GM18502 (cell line): Measurements from ENCODE around the gene CMTM7.
"Not testable (repeated sequence)": the region's sequence is repeated elsewhere in the genome, so short reads cannot be mapped to it uniquely, and the experiment has no call there.

ENCODE experiments used
- ATAC-seq: cut with Tn5 transposase; IDR thresholded peaks from one replicate; pipeline ENCODE4 v1.9.1; 2021; ENCODE audit warnings: mild to moderate bottlenecking; ENCODE audit not compliant: unreplicated experiment, poor library complexity

CMTM7 gene

DNA sequence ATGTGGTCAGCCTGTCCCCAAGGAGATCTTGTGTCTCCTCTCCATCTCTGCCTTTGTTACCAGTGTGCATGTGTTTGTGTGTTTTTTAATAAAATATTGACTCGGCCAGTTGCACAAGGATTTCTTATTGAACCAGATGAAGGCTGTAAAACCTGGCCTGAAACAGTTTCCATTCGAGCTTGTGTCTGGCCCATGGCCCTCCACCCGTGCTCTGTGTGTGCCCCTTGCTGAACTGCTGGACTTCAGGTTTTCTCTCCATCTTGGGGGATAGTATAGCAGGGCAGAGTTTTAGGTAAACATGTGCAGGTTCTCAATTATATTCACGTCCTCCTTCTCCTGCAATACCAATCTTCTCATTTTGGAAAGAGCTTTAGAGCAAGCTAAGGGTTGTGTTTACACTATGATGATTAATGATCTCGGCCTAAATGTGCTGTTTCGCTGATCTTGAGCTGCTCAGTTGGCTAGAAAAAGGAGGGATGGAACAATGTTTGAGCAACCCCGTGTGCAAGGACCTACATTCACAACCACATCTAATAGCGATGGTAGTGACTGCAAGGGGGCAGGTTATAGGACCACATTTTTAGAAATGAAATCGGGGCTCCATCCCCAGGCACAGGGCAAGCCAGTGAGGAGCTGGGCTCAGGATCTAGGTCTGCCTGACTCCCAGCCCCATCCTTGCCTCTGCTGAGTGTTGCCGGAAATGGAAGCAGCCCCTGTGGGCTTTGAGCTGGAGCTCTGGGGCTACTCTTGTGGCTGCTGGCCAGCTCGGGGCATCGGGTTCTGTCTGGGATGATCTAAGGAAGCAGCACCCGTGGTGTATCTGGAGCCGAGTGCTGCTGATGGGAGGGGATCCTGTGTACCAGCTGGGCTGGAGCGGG, 63.3 kb downstream of the CMTM7 start:
- ATAC-seq, result no peak

DNA sequence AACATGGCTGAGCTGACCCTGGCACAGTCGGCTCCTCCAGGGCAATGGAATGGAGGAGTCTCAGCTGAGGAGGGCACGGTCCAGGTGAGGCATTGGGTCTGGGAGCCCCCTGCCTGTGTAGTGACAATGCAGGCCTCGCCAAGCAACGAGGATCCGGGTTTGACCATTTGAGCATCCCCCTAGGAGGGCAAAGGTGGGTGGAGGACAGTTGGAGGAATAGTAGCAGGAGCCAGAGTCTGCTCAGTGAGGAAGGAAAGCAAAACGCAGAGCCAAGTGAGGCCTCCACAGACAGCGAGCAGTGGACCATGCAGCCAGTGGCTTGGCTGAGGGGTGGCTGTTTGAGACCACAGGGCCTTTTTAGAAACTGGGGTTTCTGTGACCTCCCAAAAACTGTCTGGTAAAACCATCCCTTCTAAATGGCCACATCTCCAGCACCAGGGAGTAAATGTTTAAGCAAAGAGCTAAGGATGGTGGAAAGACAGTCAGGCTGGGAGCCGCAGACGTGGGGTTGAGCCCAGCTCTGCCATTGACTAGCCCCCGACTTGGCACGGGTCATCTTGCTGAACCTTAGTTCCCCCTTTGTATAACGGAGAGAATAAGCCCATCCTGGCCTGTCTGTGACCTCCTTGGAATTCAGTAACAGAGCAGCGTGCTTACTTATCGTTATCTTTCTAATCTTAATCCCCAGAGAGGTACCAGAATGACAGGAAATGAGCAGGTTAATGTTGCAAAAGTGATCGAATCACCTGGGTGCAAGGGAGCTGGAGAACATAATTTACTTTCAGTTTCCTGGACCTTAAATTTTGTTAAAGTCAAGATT, 64.2 kb downstream of the CMTM7 start:
- ATAC-seq, result no peak

DNA sequence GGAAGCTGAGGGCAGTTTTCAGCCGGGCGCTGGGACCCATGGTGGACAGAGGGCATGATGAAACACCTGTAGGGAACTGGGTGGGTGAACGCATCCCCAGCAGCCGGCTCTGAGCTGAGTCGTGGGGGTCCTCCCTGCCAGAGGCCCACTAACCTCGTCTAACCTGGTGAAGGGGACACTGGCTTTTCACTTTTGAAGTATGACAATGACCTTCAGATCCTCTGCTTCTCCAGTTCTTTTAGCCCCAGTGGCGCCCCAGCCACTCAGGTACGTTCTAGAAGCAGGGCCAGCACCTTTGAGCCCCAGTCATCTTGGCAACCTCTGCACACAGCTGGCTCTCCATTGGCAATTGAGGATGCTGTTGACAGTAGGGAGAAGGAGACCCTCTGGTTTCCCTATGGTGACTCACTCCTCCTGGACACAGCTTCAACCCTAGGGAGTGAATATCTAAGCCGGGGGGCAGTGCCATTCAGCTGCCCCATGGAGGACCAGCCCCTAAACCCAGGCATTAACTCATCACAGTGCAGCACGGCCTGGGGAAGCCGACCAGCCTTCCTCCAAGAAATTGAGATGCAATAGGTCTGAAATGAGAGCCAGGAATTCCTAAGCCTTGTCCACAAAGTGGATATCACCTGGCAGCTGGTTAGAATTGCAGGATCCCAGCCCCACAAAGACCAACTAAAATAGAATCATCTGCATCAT, 64.9 kb downstream of the CMTM7 start:
- no peak for ATAC-seq

GRCh38 chr3:32457971-32458471, 66.4 kb downstream of the CMTM7 start:
- no peak for ATAC-seq

DNA sequence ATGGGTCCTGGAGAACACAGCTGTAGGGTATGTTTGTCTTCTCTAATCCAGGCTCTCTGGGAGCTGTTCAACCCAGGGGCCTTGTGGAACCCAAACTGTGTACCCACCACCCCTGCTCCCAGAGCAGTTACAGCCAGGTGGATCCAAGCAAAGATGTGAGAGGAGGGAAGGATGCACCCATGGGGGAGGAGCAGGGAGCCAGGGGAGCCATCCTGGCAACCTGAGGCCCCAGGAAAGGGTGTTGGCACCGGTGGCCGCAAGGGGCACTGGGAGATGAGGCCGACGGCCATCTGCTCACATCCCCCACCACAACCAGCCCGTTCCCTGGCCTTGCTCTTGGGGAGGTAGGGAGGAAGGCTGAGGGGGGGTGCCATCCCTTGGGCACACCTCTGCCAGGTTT, 67.8 kb downstream of the CMTM7 start:
- no peak for ATAC-seq

DNA sequence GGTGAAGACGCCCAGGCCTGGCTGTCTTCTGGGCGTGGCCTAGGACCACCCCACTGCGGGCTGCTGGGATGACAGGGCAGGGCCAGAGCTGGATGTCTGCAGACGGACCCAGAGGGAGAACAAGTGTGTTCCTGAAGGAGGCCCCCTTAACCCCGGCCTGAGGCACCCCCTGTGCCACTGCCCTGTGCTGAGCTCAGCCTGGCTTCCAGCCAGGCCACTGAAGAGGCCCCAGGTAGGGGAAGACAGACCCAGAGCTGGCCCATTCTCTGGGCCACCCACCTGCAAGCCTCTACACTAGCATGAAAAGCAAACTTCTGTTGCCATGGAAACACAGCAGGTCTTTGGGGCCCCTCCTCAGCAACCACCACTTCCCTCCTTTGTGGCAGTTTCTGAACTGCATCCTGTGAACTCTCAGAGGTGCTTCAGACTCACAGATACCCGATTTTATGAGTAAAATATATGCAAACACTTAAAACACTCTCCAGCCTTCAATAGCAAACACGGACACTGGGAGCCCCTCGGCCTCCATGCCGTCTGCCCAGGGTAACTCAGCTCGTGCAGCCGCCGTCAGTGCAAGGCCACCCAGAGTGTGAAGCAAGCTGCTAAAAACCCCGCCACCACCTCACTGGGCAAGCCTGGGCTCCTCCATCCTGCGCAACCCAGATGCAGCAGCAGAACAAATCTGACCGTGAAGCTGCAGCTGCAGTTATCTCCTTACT, 68.5 kb downstream of the CMTM7 start:
- peak; percentile 85 for ATAC-seq

- ATAC-seq, result not testable (repeated sequence)
These were observed 69.3 kb downstream of the CMTM7 start for GRCh38 chr3:32460817-32461496.

GRCh38 chr3:32462191-32462986, 70.7 kb downstream of the CMTM7 start:
- not testable (repeated sequence) for ATAC-seq

- ATAC-seq, result not testable (repeated sequence)
These were observed 71.8 kb downstream of the CMTM7 start for GRCh38 chr3:32463415-32463814.

GRCh38 chr3:32464726-32465125, 73.1 kb downstream of the CMTM7 start:
- ATAC-seq, result not testable (repeated sequence)

- not testable (repeated sequence) for ATAC-seq
These were observed 75.2 kb downstream of the CMTM7 start for GRCh38 chr3:32466808-32467207.

DNA sequence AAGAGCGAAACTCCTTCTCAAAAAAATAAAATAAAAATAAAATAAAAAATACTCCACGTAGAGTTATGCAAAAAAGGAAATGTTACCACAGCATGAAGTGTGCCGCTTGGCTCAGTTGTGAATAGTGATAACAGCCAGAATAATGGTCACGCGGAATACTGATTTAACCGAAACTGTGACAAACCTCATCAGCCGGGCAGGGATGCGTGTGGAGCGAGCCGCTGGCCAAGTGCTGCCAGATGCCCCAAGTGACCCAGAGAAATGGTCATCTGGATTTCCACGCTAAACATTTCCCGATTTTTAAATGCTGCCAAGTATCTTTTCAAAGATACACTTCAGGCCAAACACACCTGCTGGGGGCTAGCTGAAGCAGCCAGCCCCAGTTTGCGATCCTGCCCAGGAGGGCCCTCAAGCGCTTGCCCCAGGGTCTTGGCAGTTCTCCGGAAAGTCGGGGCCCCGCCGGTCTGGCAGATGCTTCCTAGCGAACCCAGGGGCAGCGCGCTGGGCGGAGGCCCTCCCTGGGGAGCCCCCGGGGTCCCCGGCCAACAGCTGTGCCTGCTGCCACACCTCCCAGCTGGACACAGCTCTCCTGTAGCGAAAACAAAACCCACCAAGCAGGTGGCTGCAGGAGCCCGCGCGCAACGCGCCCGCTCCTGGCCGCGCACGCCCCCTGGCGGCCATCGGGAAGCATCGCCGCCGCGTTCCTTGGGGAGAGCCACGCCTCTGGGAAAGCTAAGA, 75.8 kb downstream of the CMTM7 start:
- ATAC-seq, result peak; percentile 66

DNA sequence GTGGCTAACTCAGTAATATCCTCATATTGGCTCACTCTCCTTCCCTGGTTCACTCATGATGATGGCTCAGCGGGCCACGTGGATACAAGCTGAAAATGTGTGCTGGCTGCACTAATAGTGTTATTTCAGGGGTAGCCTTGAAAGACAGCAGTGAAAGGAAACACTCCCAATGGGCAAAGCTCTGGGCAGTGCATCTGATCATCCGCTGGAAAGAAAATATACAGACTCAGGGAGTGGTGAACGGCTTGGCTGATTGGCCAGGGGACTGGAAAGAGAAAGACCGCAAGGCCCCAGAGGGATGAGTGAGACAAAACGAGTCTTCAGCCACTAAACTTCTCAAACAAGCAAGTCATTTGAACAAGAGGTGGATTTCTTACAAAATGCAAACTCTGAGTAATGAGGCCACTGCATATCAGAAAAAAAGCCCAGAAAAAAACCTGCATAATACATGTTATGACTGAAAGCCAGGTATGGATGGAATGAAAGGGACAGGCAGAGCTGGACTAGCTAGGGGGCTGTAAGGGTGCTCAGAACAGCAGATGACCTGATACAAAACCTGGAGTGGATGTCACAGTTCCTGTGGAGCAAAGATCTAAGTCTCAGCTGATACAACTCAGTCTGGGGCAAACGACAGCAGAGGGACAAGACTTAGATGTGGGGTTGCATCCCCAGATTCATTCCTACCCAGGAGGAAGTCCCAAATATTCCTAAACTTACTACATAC, 77.7 kb downstream of the CMTM7 start:
- ATAC-seq, result peak; percentile 35

DNA sequence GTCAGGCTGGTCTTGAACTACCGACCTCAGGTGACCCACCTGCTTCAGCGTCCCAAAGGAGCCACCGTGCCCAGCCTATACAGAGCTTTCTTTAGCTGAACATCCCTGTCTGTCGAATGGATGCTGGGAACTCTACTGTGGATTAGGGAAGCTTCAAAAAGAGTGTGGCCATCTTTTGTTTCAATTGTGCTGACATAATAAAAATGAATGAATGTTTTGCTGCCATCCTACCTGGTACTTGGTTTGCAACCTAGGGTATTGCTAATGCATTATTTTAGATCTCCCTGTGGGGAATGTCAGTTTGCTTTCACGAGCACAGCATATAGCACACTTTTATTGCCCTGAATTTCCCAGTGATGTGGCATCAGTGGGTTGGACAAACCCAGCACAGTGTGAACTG, 78.7 kb downstream of the CMTM7 start:
- no peak for ATAC-seq

DNA sequence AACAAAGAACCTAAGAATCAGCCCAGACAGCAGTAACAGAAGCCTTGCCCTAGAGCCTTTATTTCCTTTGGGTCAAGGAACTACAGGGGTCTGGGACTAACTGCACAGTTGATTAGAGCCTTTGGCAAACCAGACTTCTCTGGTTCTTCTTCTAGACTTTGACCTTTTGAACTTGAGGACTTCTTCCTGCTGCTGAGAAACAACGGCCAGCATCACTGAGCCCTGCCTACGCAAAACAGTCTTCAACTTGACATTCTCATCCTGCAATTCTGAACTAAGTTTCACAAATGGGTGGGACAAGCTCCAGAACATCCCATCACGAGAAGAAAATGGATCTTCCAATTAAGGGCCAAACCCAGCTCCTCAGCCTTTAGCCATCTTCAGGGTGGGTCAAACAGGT, 79.6 kb downstream of the CMTM7 start:
- no peak for ATAC-seq

GRCh38 chr3:32472151-32472550, 80.5 kb downstream of the CMTM7 start:
- ATAC-seq, result not testable (repeated sequence)

DNA sequence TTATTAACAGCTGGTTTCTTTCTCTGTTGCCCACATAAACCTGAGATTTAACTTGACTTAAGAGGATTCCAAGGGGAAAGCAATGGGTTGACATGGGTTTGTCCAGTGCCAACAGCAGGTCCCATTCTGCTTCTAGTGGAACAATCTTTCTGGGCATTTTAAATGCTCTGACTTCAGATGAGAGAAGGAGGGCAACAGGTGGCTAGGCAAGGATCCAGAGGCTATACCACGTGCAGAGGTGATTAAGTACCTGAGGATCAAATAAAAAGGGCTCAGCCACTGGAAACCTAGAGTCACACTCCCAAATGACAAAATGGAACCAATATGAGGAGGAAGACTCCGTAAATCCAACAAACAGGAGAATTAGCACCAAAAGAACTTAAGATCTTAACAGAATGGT, 82.5 kb downstream of the CMTM7 start:
- no peak for ATAC-seq
